HG02763 (cell line): ENCODE results near the gene FAM89A.
"Not testable (repeated sequence)": the region's sequence is repeated elsewhere in the genome, so short reads cannot be mapped to it uniquely, and the experiment has no call there.

Experiments
- ATAC-seq: cut with Tn5 transposase; IDR thresholded peaks from one replicate; pipeline ENCODE4 v1.9.1; 2021; ENCODE audit warnings: mild to moderate bottlenecking, moderate library complexity; ENCODE audit not compliant: unreplicated experiment

FAM89A gene

DNA sequence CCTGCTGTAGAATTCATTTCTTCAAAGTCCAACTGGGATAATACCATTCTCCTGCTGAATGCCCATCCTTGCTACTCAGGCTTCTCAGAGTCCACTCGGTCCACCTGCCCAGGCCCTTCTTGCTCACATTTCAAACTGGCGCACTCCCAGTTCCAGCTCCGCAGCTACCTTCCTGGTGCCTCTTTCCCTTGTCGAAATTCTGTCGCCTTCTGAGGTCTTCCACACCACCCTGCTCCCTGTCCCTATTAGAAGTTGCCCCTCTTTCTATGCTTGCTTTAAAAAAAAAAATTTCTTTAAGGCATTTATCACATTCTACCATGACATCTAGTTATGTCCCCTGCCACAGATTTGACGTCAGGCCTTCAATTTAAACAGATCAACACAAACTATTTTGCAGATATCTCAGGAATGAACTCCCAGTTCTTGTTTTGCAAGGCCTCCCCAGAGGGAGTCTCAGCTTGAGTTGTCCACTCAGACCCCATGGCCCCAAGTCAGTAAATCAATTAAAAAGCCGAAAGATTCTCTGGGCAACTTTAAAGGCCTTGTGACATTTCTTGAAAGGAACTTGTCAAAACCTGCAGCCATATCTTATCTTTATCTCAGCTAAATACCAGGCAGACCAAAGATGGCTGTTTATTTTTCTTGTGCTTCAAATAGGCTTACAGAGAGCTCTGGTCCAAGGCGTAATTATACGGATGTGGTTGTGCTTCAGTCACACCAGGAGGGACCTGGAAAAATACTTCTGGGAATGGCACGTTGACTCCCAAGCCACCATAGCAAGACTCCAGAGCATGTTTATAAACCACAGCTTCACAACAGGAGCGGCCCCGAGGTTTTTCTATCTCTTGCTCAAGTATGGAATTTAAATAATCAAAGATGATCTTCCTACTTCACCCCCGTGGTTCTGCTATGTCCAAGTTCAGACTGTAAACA lies 2.2 kb downstream of the FAM89A start:
- no peak for ATAC-seq

DNA sequence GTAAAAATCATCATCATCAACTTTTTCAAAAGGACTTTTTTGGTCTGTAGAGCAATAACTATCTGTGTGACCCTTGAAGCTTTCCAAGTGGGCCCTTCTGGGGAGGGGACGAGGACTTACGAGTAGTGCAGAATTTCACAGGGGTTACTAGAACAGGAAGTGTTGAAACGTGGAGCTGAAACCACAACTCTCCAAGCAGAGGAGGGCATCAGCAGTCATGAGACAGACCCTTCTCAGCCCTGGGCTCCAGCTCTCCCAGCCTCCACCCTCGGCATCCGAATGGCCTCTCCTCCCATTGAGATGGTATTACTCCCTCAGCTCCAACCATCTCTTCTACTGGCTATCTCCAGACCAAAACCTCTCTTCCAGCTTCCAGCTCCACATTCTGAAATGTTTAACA lies 3.6 kb downstream of the FAM89A start:
- ATAC-seq: no peak

DNA sequence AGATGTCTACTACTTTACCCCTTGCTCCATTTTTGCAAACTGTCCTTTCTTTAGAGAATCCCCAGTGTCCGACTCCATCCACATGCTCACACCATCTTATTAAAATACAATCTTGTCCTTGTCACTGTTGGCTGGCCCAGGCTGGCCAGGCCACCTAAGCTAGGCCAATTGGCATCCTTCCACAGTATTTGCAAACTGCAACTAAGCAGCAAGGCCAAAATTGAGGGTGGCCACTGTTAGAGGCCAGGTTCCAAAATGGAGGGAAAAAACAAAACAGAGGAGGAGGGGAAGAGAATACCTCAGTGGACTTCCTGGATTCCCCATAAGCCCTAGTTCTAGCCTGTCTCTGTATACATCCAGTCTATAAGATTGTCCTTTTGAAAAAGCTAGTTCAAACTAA lies 4.3 kb downstream of the FAM89A start:
- ATAC-seq: no peak

DNA sequence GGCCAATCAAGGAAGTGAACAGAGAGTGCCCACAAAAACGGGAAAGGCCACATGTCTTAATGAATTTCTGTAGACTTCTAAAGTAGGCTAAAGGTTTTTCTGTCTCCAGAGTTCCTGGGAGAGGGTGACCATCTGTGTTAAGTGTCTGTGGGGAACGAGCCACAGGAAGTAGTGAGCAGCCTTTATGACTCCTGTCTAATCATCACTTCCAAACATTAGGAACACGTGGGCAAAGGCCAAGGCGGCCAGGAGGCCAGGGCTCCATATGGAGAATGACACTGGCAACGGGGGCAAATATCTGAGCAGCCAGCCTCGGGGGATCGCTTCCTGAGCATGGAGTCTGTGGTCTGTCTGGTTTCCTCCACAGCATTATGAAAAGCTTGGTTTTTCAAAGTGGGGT lies 7.1 kb downstream of the FAM89A start:
- ATAC-seq: no peak

DNA sequence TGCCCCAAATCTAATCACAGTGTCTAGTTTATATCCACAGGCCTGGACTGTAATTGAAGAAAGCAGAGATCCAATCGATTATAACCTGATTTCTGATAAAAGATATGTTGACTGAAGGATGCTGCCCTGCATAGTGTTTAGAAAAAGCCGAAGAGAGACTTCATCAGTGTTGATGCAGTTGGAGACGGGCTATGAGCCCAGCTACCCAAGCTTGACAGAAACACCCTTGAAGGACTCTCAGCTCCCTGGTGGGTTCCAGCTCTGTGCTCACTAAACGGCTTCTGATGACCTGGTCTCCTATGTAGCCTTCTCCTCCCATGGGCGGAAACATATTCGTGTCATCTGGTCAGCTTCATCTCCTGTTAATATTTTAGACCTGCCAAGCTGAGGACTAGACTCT lies 10.2 kb downstream of the FAM89A start:
- no peak for ATAC-seq

DNA sequence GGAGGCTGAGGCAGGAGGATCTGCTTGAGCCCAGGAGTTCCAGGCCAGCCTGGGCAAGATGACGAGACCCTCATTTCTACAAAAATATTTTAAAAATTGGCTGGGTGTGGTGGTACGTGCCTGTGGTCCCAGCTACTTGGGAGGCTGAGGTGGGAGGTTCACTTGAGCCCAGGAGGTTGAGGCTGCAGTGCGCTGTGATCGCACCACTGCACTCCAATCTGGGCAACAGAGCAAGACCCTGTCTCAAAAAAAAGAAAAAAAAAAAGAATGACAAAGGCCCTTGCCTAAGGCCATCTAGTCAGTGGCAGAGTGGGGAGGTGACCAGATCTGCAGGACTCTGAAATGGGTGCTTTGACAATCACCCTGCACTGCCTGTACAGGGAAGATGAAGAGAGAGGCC lies 10.8 kb downstream of the FAM89A start:
- not testable (repeated sequence) for ATAC-seq

DNA sequence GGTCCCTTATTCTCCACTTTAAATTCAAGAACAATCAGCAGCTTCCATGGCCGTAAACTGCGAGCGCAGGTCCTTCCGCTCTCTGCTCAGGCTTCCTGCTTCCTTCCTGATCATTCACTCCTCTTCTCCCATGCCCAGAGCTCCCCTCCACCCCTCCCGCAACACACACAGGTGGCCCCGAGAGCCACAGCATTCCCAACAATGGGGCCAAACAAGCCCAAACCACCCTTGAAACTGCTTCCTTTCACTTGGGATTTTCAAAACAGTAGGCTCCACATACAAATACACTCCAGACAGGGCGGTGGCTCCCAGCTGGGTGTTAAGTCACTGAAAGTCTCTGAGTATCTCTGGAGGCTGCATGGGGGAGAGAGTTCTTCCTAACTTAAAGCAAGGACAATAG lies 11.4 kb downstream of the FAM89A start:
- ATAC-seq: no peak

DNA sequence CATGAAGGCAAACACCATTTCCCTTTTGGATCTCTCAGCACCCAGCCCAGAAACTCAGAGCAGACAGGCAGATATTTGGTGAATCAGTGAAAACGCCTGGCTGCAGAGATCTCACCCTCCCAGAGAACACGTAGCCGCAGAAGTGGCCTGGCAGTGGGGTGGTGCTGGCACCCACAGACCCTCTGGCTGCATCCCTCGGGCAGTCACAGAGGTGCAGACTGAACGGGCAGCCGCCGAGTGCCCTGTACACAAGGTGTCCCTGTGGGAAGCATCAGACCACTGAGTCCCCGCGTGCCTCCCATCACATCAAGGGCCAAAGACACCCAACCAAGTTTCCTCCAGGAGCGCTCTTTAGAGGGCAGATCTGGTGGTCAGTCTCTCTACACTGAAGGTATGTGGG lies 12.1 kb downstream of the FAM89A start:
- no peak for ATAC-seq

DNA sequence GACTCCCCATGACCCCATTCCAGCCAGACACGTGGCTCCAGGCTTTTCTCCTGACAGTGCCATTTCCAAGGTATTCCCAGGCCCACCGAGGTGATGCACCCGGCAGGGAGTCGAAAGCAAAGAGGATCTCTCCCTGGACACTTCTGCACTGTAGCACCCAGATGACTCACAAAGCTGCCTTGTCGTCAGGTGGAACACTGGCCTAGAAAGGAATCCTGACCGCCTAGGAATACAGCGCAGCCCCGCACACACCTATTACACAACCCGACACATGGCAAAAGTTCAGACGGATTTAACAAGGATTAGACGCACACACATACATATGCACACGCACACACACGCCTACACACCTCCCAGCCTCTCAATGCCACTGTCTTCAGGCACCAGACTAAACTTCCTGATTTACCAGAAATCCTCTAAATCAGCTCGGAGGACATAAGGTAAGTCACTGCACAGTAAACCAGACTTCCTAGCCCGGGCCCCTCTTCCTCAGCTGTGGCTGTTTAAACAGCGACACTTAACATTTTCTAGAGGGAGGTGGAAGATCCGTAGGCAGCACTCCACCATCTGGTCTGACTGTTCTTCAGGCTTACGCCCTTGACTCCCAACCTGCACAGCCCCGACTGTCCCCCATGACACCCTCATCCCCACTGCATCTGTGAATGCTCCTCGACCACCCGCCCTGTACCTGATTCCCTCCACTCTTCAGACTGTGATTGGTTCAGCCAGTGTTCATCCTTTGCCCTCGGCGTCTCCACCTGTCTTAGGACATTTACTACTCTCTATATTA lies 12.7 kb downstream of the FAM89A start:
- ATAC-seq: no peak

DNA sequence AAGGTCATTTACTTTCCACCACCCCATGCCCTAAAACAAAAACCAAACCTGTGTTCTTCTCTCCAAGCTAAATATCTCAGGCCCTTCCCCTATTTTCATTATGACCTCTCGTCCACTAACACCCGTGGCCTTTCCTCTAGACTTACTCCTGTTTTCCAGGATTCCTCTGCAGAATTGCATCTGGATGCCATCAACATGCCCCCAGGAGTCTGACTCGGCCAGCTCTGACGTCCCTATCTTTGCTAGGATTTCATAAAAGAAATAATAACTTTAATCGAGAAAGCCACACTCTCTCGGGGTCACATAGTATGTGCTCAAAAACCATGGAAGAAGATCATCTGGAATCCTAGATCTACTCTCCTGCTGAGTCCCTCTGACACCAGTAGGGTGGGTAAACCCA lies 13.5 kb downstream of the FAM89A start:
- ATAC-seq: no peak

DNA sequence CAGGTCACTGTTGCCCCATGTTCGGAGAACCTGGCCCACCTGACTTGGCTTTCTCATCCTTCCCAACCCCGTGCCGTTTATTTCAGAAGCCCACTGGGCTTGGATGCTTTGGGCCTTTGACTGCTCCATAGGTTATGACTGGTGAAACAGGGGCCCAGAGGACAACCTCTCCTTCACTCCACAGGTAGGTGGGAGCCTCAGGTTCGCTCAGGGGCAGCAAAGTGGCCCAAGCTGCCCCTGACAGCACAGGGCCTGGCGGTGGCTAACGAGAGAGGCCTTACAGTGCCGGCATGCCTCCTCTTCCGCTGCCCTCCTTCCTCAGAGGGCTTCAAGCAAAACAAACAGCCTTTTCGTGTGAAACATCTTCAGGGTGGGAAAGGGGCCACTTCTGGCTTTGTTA lies 16.9 kb downstream of the FAM89A start:
- no peak for ATAC-seq

DNA sequence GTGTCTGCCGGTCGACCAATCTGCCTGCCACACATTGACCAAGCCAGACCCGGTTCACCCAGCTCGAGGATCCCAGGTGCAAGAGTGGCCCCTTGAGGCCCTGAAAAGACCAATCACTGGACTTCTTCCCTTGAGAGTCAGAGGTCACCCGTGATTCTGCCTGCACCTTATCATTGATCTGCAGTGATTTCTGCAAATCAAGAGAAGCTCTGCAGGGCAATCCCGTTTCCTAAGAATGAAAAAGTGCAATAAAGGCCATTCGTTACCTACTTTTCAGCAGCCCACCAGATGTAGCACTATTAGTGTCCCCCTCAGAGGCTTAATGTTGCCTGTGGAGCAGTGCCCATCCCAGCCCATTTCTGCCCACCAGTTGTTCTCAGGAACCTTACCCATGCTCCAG lies 17.5 kb downstream of the FAM89A start:
- ATAC-seq: not testable (repeated sequence)

DNA sequence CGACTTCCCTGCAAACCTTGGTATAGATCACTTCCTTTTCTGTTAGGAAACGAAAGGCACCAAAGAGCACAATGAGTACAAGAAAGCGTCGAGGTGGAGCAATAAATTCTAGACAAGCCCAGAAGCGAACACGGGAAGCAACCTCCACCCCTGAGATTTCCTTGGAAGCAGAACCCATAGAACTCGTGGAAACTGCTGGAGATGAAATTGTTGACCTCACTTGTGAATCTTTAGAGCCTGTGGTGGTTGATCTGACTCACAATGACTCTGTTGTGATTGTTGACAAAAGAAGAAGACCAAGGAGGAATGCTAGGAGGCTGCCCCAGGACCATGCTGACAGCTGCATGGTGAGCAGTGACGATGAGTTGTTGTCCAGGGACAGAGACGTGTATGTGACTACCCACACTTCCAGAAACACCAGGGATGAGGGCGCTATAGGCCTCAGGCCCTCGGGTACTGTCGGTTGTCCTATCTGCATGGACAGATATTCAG lies 18.5 kb downstream of the FAM89A start:
- no peak for ATAC-seq

DNA sequence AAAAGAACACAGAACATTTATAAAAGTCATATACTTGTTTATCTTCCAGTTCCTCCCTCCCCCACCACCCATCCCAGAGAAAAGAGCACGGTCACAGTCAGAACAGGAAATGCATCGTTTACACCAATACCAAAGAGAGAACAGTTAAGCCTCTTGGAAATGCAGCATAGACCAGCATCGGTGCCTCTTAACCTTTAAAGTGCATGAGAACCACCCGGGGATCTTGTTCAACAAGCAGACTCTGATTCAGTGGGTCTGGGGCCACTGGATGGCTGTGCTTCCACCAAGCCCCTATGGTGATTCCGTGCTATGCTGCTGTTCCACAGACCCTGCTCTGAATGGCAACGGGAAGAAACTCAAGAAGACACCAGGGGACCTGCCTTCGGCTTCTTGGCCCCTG lies 19.2 kb downstream of the FAM89A start:
- ATAC-seq: no peak

DNA sequence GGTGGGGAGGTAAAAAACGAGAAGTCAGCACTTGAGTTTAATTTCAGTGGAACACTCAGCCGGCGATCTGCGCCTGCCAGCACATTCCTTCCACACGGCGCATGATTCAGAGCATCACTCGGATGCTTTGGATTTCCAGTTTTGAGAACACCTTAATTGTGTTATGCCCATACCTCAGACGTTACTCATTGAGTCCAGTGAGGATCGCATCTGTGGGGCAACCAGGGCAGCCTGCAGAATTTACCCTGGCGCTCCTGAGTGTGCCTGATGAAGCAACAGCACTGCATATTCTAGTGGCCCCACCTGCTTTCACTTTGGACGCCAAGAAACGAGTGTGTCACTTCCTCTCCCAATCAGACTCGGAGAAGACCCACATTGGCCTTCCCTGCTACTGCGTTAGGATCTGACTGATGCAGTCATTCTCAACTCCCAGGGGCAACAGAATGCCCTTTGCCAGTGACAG lies 19.9 kb downstream of the FAM89A start:
- ATAC-seq: no peak

DNA sequence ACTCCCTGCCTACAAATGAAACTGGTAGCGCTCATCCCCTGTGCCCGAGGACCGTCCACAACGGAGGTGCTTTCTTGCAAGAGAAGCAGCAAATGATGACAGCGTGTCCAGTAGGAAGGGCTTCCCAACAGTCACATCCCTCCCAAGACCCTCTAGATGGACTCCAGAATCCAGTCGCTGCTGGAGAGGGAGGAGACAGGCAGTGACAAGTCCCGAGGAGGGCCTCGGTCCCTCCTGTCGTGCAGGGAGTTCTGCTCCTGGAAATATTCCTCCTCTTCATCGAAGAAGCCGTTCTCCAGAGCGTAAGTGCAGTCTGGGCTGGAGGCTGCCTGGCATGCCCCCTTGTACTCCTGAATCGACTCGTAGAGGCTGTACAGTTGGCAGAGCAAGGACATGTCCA lies 20.3 kb downstream of the FAM89A start:
- no peak for ATAC-seq

DNA sequence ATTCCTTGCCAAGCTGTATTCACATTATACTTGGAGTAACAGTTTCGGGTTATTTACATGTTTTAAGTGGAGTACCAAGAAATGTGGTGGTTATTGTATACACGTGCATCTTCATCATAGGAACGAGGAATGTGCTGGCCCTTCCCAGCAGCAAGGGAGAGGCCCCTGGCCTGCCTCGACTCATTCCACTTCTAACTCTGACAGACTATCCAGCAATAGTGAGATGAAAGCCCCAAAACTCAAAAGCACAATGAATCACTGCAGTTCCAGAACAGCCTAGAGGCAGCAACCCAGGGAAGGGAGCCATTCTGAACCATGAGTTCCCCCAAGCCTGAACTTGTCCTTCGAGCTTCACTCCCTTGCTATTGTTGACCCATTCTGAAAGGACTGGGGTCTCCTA lies 23.1 kb downstream of the FAM89A start:
- ATAC-seq: no peak

DNA sequence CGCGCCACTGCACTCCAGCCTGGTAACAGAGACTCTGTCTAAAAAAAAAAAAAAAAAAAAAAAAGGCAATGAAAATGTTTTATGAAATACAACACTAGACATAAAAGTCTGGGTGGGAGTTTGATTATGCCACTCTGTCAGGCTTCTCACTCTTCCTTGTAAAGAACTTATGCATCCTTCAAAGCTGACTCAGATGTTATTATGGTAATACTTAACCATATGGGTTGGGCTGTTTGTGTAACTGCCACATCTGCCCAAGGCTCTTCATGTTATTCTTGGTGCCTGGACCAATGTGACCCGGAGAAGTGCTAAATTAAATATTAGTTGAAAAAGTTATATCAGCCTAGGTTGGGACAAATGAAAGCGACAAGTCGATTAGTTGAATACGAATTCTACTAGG lies 23.8 kb downstream of the FAM89A start:
- no peak for ATAC-seq

DNA sequence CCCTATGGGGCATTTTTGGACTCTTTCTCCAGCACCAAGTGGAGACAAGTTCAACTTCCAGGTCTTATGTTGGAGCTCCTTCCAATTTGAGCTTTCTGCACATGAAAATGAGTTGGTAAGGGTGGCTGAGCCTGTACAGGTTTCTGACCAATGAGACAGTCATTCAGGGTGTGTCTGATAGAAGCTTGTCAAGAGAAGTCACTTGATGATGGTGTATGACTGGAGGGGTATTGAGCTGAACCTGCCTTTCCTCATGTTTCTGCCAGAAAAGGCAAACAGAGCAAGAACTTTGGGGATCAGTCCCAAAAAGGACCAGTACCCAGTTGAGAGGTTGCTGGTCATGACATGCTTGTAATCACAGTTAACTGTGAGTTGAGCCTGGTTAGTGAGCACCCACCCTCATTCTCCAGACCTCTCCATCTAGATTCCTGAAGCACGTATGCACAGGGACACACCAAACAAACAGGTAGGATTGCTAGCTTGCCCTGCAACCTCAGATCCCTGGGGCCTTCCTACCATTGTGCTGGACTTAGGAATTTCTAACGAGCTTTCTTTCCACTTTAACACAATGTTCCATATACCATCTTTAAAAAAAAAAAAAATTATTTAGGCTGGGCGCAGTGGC lies 26.6 kb downstream of the FAM89A start:
- no peak for ATAC-seq

DNA sequence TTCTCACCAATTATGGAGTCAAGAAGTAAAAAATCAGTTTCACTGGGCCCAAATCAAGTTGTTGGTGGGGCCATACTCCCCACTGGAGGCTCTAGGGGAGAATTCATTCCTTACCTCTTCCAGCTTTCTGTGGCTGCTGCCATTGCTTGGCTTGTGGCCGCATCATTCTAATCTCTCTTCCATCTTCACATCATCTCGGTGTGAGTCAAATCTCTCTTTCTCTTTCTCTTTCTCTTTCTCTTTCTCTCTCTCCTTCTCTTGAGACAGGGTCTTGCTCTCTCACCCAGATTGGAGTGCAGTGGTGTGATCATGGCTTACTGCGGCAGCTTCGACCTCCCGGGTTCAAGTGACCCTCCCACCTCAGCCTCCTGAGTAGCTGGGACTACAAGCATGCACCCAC lies 28.1 kb downstream of the FAM89A start:
- no peak for ATAC-seq

DNA sequence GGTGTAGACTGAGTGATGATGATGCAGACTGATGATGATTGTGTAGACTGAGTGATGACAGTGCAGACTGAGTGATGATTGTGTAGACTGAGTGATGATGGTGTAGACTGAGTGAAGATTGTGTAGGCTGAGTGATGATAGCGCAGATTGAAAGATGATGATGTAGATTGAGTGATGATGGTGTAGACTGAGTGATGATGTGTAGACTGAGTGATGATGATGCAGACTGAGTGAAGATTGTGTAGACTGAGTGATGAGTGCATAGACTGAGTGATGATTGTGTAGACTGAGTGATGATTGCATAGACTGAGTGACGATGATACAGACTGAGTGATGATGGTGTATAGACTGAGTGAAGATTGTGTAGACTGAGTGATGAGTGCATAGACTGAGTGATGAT lies 28.7 kb downstream of the FAM89A start:
- ATAC-seq: no peak
